Endodermal cell (in vitro differentiated cells): ENCODE data around the gene RPTOR. TPM values are rescaled to one million over a fixed set of nuclear protein-coding genes. Genes with fewer than 3 reads are reported as not detected.

Experiments
- DNase-seq: peaks from one replicate; pipeline ENCODE4 v3.0.0-alpha.2; 2017
- H3K27ac ChIP-seq: 2 replicates; pipeline ENCODE4 v1.5.1; 2013; ENCODE audit warnings: mild to moderate bottlenecking, low read depth, low read length, moderate library complexity
- H3K27me3 ChIP-seq: 2 replicates; pipeline ENCODE4 v1.6.1; 2013; ENCODE audit warnings: mild to moderate bottlenecking, low read length, moderate library complexity; ENCODE audit not compliant: insufficient read depth, control insufficient read depth, poor library complexity, severe bottlenecking
- H3K36me3 ChIP-seq: 2 replicates; pipeline ENCODE4 v1.7.0; 2013; ENCODE audit warnings: mild to moderate bottlenecking, low read length, moderate library complexity; ENCODE audit not compliant: control insufficient read depth, insufficient read depth
- H3K4me1 ChIP-seq: one replicate; pipeline ENCODE4 v1.7.0; 2013; ENCODE audit warnings: low read length; ENCODE audit not compliant: control insufficient read depth, insufficient read depth
- H3K4me3 ChIP-seq: 2 replicates; pipeline ENCODE4 v1.5.1; 2013; ENCODE audit warnings: mild to moderate bottlenecking, low read length, moderate library complexity
- H3K9ac ChIP-seq: 2 replicates; pipeline ENCODE4 v1.6.1; 2013; ENCODE audit warnings: mild to moderate bottlenecking, low read length, moderate library complexity; ENCODE audit not compliant: poor library complexity, severe bottlenecking; ENCODE audit errors: extremely low read depth
- H3K9me3 ChIP-seq: 2 replicates; pipeline ENCODE4 v1.6.1; 2013; ENCODE audit warnings: mild to moderate bottlenecking, low read length, moderate library complexity; ENCODE audit not compliant: control insufficient read depth
- H3K27ac Mint-ChIP-seq: 2 replicates; pipeline ENCODE4 v1.8.0; 2020; ENCODE audit warnings: mixed read lengths
- H3K27me3 Mint-ChIP-seq: 2 replicates; pipeline ENCODE4 v1.8.0; 2021; ENCODE audit warnings: mild to moderate bottlenecking, mixed read lengths; ENCODE audit not compliant: insufficient read depth
- H3K36me3 Mint-ChIP-seq: 2 replicates; pipeline ENCODE4 v1.8.0; 2020; ENCODE audit warnings: low read depth, mixed read lengths
- H3K4me1 Mint-ChIP-seq: 2 replicates; pipeline ENCODE4 v1.8.0; 2020; ENCODE audit warnings: mixed read lengths
- H3K4me3 Mint-ChIP-seq: 2 replicates; pipeline ENCODE4 v1.8.0; 2020; ENCODE audit warnings: mild to moderate bottlenecking, moderate library complexity, mixed read lengths
- H3K9me3 Mint-ChIP-seq: 2 replicates; pipeline ENCODE4 v1.8.0; 2020; ENCODE audit warnings: mild to moderate bottlenecking, mixed read lengths
- CTCF ChIP-seq: fragments of 200-600 bp; sonication (generic); conservative IDR thresholded peaks from 2 replicates; pipeline ENCODE4 v1.5.0; 2021; ENCODE audit warnings: antibody characterized with exemption, mild to moderate bottlenecking
- WGBS, 2 experiments: methylation state at CpG; one replicate each; pipeline versions ENCODE4 v1.1.5 to v1.1.7; 2013; ENCODE audit warnings: missing lambda C conversion rate in 2 of 2, mixed read lengths in 1 of 2; ENCODE audit not compliant: insufficient coverage in 1 of 2, insufficient read length in 1 of 2; 5-methylcytosine and 5-hydroxymethylcytosine counted together
- total RNA-seq, 2 donors: library from RNA; stranded (reverse); fragmentation: NEBNext Ultra II Directional in 1 of 2; extraction: Animal tissue kit (Norgen Biotek cat#: 25700) in 1 of 2; gene quantifications; 2 replicates in 1 of 2; 3 replicates in 1 of 2; pipeline ENCODE4 v1.2.1, GENCODE V29; 2021

Gene RPTOR
- total RNA-seq, 2 donors from 2014 or later = 45.1 to 53.4 TPM

GRCh38 chr17:80586846-80587228, 42.2 kb downstream of the RPTOR start:
- 96% methylated on average over 25 of the region's 25 CpGs for WGBS, 2 experiments
- H3K27me3 Mint-ChIP-seq = no peaks in the 10 kb centered on the region
- H3K4me3 Mint-ChIP-seq = no peak overlapping the region
- H3K9me3 Mint-ChIP-seq = no peaks in the 10 kb centered on the region
- H3K27ac Mint-ChIP-seq = no peak overlapping the region
- Histone ChIP-seq H3K9ac (no peak overlapping the region), H3K4me3 (no peak overlapping the region), H3K4me1 (no peaks in the 10 kb centered on the region), H3K36me3 (peaks cover 3% of the 10 kb centered on the region), H3K9me3 (no peaks in the 10 kb centered on the region), H3K27ac (no peak overlapping the region), H3K27me3 (no peaks in the 10 kb centered on the region)
- H3K36me3 Mint-ChIP-seq = peaks cover 7% of the 10 kb centered on the region
- peaks cover 17% of the 10 kb centered on the region for H3K4me1 Mint-ChIP-seq
- no peak for TF ChIP-seq CTCF
- DNase-seq = no peak

GRCh38 chr17:80588702-80589383, 44.2 kb downstream of the RPTOR start:
- Mint-ChIP-seq H3K27me3 (no peaks in the 10 kb centered on the region), H3K4me3 (no peak overlapping the region), H3K36me3 (peaks cover 2% of the 10 kb centered on the region), H3K4me1 (peaks cover 18% of the 10 kb centered on the region), H3K9me3 (no peaks in the 10 kb centered on the region), H3K27ac (no peak overlapping the region)
- no peaks in the 10 kb centered on the region for H3K4me1 ChIP-seq
- H3K9me3 ChIP-seq = no peaks in the 10 kb centered on the region
- H3K4me3 ChIP-seq = no peak overlapping the region
- WGBS, 2 experiments = 89 to 93% methylated on average over 7 to 9 of the region's 9 CpGs
- H3K27ac ChIP-seq = no peak overlapping the region
- no peak for DNase-seq
- TF ChIP-seq CTCF = no peak
- no peaks in the 10 kb centered on the region for H3K36me3 ChIP-seq
- no peak overlapping the region for H3K9ac ChIP-seq
- no peaks in the 10 kb centered on the region for H3K27me3 ChIP-seq

GRCh38 chr17:80591788-80592187, 47.1 kb downstream of the RPTOR start:
- H3K27ac Mint-ChIP-seq = peak overlapping the region; percentile 6
- no peaks in the 10 kb centered on the region for H3K27me3 Mint-ChIP-seq
- H3K4me3 Mint-ChIP-seq = no peak overlapping the region
- H3K36me3 ChIP-seq = no peaks in the 10 kb centered on the region
- WGBS, 2 experiments = 89 to 92% methylated on average over 2 to 3 of the region's 3 CpGs
- H3K27ac ChIP-seq = no peak overlapping the region
- peaks cover 21% of the 10 kb centered on the region for H3K4me1 Mint-ChIP-seq
- no peak overlapping the region for H3K4me3 ChIP-seq
- TF ChIP-seq CTCF = no peak
- H3K9me3 ChIP-seq = no peaks in the 10 kb centered on the region
- peaks cover 2% of the 10 kb centered on the region for H3K36me3 Mint-ChIP-seq
- H3K9ac ChIP-seq = no peak overlapping the region
- H3K9me3 Mint-ChIP-seq = no peaks in the 10 kb centered on the region
- H3K4me1 ChIP-seq = peaks cover 3% of the 10 kb centered on the region
- peaks cover 6% of the 10 kb centered on the region for H3K27me3 ChIP-seq
- DNase-seq = no peak
